Skeletal muscle satellite cell (primary cell): ENCODE measurements around the gene RYR2.
"Not testable (repeated sequence)": the region's sequence is repeated elsewhere in the genome, so short reads cannot be mapped to it uniquely, and the experiment has no call there.

Experiments
- H3K27me3 ChIP-seq: 2 replicates; pipeline ENCODE4 v1.7.0; 2013; ENCODE audit warnings: low read length; ENCODE audit not compliant: control insufficient read depth, insufficient read depth
- H3K36me3 ChIP-seq: 2 replicates; pipeline ENCODE4 v1.7.0; 2013; ENCODE audit warnings: mild to moderate bottlenecking, control low read depth, low read length; ENCODE audit not compliant: insufficient read depth
- H3K4me1 ChIP-seq: 2 replicates; pipeline ENCODE4 v1.7.0; 2013; ENCODE audit warnings: low read length; ENCODE audit not compliant: control insufficient read depth, insufficient read depth
- H3K4me2 ChIP-seq: 2 replicates; pipeline ENCODE4 v1.7.0; 2013; ENCODE audit warnings: mild to moderate bottlenecking, low read length
- H3K4me3 ChIP-seq: 2 replicates; pipeline ENCODE4 v1.7.0; 2013; ENCODE audit warnings: low read length
- H3K9ac ChIP-seq: 2 replicates; pipeline ENCODE4 v1.7.0; 2013; ENCODE audit warnings: mild to moderate bottlenecking, low read depth, low read length, moderate library complexity
- H3K9me3 ChIP-seq: replicated peaks from 2 replicates; pipeline ENCODE4 v1.7.0; 2013; ENCODE audit warnings: mild to moderate bottlenecking, control low read depth, low read length

Gene RYR2

GRCh38 chr1:237814319-237814924, 772.4 kb downstream of the RYR2 start:
- no peak overlapping the region for H3K4me2 ChIP-seq
- H3K9ac ChIP-seq, result no peak overlapping the region
- H3K36me3 ChIP-seq, result no peaks in the 10 kb centered on the region
- no peak overlapping the region for H3K4me3 ChIP-seq
- H3K4me1 ChIP-seq, result no peaks in the 10 kb centered on the region
- peaks cover 6% of the 10 kb centered on the region for H3K9me3 ChIP-seq
- H3K27me3 ChIP-seq, result no peaks in the 10 kb centered on the region

GRCh38 chr1:237817277-237817676, 775.3 kb downstream of the RYR2 start:
- no peak overlapping the region for H3K4me2 ChIP-seq
- H3K9ac ChIP-seq, result no peak overlapping the region
- H3K4me3 ChIP-seq, result no peak overlapping the region
- no peaks in the 10 kb centered on the region for H3K27me3 ChIP-seq
- H3K9me3 ChIP-seq, result peaks cover 6% of the 10 kb centered on the region
- no peaks in the 10 kb centered on the region for H3K4me1 ChIP-seq
- no peaks in the 10 kb centered on the region for H3K36me3 ChIP-seq

GRCh38 chr1:237820634-237821033, 778.6 kb downstream of the RYR2 start:
- H3K27me3 ChIP-seq, H3K4me2 ChIP-seq: not testable (repeated sequence)

GRCh38 chr1:237832858-237833257, 790.9 kb downstream of the RYR2 start:
- Histone ChIP-seq H3K4me1 (no peaks in the 10 kb centered on the region), H3K4me2 (no peak overlapping the region), H3K36me3 (no peaks in the 10 kb centered on the region), H3K9ac (no peak overlapping the region), H3K27me3 (no peaks in the 10 kb centered on the region), H3K9me3 (no peaks in the 10 kb centered on the region), H3K4me3 (no peak overlapping the region)

More at GRCh38 chr1:237820634-237821033, 778.6 kb downstream of the RYR2 start:
- H3K36me3 ChIP-seq, H3K9ac ChIP-seq, H3K4me3 ChIP-seq, H3K4me1 ChIP-seq, H3K9me3 ChIP-seq: not testable (repeated sequence)

- Histone ChIP-seq H3K4me1 (no peaks in the 10 kb centered on the region), H3K9ac (no peak overlapping the region), H3K27me3 (no peaks in the 10 kb centered on the region), H3K4me2 (no peak overlapping the region), H3K9me3 (no peaks in the 10 kb centered on the region), H3K36me3 (no peaks in the 10 kb centered on the region), H3K4me3 (no peak overlapping the region)
These were observed 792.1 kb downstream of the RYR2 start for GRCh38 chr1:237834048-237834447.

- Histone ChIP-seq H3K9me3 (no peaks in the 10 kb centered on the region), H3K36me3 (no peaks in the 10 kb centered on the region), H3K4me1 (no peaks in the 10 kb centered on the region), H3K4me2 (no peak overlapping the region), H3K9ac (no peak overlapping the region), H3K27me3 (no peaks in the 10 kb centered on the region), H3K4me3 (no peak overlapping the region)
These were observed 792.5 kb downstream of the RYR2 start for GRCh38 chr1:237834461-237834860.

- H3K27me3 ChIP-seq, result no peaks in the 10 kb centered on the region
- no peaks in the 10 kb centered on the region for H3K36me3 ChIP-seq
- H3K4me1 ChIP-seq, result no peaks in the 10 kb centered on the region
- no peaks in the 10 kb centered on the region for H3K9me3 ChIP-seq
- H3K9ac ChIP-seq, result no peak overlapping the region
- H3K4me2 ChIP-seq, result no peak overlapping the region
- H3K4me3 ChIP-seq, result no peak overlapping the region
These were observed 796.3 kb downstream of the RYR2 start for GRCh38 chr1:237838320-237838719.

- Histone ChIP-seq H3K9me3 (no peaks in the 10 kb centered on the region), H3K9ac (no peak overlapping the region), H3K4me3 (no peak overlapping the region), H3K4me2 (no peak overlapping the region), H3K4me1 (no peaks in the 10 kb centered on the region), H3K36me3 (no peaks in the 10 kb centered on the region), H3K27me3 (no peaks in the 10 kb centered on the region)
These were observed 797.0 kb downstream of the RYR2 start for GRCh38 chr1:237838904-237839534.

GRCh38 chr1:237841485-237841884, 799.5 kb downstream of the RYR2 start:
- Histone ChIP-seq H3K27me3 (no peaks in the 10 kb centered on the region), H3K4me1 (no peaks in the 10 kb centered on the region), H3K9ac (no peak overlapping the region), H3K9me3 (peaks cover under 1% of the 10 kb centered on the region), H3K4me2 (no peak overlapping the region), H3K4me3 (no peak overlapping the region), H3K36me3 (no peaks in the 10 kb centered on the region)

- not testable (repeated sequence) for H3K4me3 ChIP-seq, H3K27me3 ChIP-seq, H3K9me3 ChIP-seq, H3K4me1 ChIP-seq, H3K36me3 ChIP-seq, H3K9ac ChIP-seq, H3K4me2 ChIP-seq
These were observed 801.5 kb downstream of the RYR2 start for GRCh38 chr1:237843516-237843915.

GRCh38 chr1:237851210-237851845, 809.3 kb downstream of the RYR2 start:
- Histone ChIP-seq H3K4me1 (no peaks in the 10 kb centered on the region), H3K36me3 (no peaks in the 10 kb centered on the region), H3K9me3 (peaks cover 3% of the 10 kb centered on the region), H3K27me3 (no peaks in the 10 kb centered on the region), H3K4me2 (no peak overlapping the region), H3K9ac (no peak overlapping the region), H3K4me3 (no peak overlapping the region)

GRCh38 chr1:237852342-237852741, 810.4 kb downstream of the RYR2 start:
- no peaks in the 10 kb centered on the region for H3K9me3 ChIP-seq
- no peak overlapping the region for H3K9ac ChIP-seq
- H3K4me2 ChIP-seq, result no peak overlapping the region
- H3K4me3 ChIP-seq, result no peak overlapping the region
- H3K36me3 ChIP-seq, result no peaks in the 10 kb centered on the region
- H3K27me3 ChIP-seq, result no peaks in the 10 kb centered on the region
- H3K4me1 ChIP-seq, result no peaks in the 10 kb centered on the region
